Fibroblast of lung (primary cell): ENCODE measurements around the gene ART4.

ENCODE experiments used
- EZH2 ChIP-seq: IDR thresholded peaks from 2 replicates; pipeline ENCODE4 v1.5.1; 2012; ENCODE audit warnings: low read length, control low read depth, mild to moderate bottlenecking; ENCODE audit errors: missing control alignments
- TF ChIP-seq, protein P1 (sequence below), 2 donors: IDR thresholded peaks in 1 of 2; conservative IDR thresholded peaks in 1 of 2; 1 replicate in 1 of 2; 2 replicates in 1 of 2; pipeline ENCODE4 v1.5.1; 2011 to 2012; ENCODE audit warnings: low read length in 2 of 2, control low read depth in 1 of 2, inconsistent platforms in 1 of 2, low read depth in 1 of 2, mild to moderate bottlenecking in 1 of 2

DNA sequence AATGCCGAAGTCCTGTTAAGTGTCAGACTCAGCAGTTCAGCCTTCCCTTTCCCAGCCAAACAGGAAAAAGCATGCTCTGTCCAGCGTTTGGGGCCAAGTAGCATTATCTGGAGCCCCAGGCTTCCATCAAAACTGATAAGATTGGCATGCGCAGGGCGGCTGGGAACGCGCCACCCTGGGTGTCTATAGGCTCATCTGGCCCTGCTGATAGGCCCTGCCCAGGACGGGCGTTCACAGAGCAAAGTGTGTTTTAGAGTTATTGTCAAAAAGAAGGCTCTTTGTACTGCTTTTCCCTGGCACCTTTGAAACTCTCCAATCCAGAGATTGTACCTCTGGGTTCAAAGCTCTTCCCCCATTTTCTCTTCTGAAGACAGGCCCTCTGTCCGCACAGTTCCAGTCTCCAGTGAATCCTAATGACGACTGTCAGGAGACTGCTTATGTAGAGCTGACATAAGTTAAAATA lies at the start of gene ART4:
- TF ChIP-seq, protein P1, sequence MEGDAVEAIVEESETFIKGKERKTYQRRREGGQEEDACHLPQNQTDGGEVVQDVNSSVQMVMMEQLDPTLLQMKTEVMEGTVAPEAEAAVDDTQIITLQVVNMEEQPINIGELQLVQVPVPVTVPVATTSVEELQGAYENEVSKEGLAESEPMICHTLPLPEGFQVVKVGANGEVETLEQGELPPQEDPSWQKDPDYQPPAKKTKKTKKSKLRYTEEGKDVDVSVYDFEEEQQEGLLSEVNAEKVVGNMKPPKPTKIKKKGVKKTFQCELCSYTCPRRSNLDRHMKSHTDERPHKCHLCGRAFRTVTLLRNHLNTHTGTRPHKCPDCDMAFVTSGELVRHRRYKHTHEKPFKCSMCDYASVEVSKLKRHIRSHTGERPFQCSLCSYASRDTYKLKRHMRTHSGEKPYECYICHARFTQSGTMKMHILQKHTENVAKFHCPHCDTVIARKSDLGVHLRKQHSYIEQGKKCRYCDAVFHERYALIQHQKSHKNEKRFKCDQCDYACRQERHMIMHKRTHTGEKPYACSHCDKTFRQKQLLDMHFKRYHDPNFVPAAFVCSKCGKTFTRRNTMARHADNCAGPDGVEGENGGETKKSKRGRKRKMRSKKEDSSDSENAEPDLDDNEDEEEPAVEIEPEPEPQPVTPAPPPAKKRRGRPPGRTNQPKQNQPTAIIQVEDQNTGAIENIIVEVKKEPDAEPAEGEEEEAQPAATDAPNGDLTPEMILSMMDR (conservative IDR thresholded peaks at IDR 0.05 in 1 of 2, IDR thresholded peaks at IDR 0.05 in 1 of 2; ENCODE audit: low read depth in 1 of 2, low read length in 2 of 2): no peak
- no peak for TF ChIP-seq EZH2
